Measurements from ENCODE around the gene HECTD4. TPM values are rescaled to one million over a fixed set of nuclear protein-coding genes. Genes with fewer than 3 reads are reported as not detected.

Gene HECTD4
- total RNA-seq, 4 donors from 2014 or later: 26.6 to 47.1 (median 33.2) TPM

GRCh38 chr12:112176321-112177010 is 205.8 kb downstream of the HECTD4 start:
- ATAC-seq (ENCODE audit: low FRiP score): no peak
- DNase-seq (ENCODE audit: low spot score): no peak
- no peak for TF ChIP-seq CTCF (IDR thresholded peaks at IDR 0.05)

- no peak for TF ChIP-seq CTCF (IDR thresholded peaks at IDR 0.05)
- ATAC-seq (ENCODE audit: low FRiP score) (no peak), DNase-seq (ENCODE audit: low spot score) (no peak)
These were observed 206.7 kb downstream of the HECTD4 start for GRCh38 chr12:112175361-112176155.

- no peak for ATAC-seq (ENCODE audit: low FRiP score)
- DNase-seq (ENCODE audit: low spot score): no peak
- TF ChIP-seq CTCF (IDR thresholded peaks at IDR 0.05): no peak
These were observed 209.5 kb downstream of the HECTD4 start for GRCh38 chr12:112172556-112173324.

- ATAC-seq (ENCODE audit: low FRiP score): no peak
- DNase-seq (ENCODE audit: low spot score): no peak
- no peak for TF ChIP-seq CTCF (IDR thresholded peaks at IDR 0.05)
These were observed 211.1 kb downstream of the HECTD4 start for GRCh38 chr12:112170971-112171596.

- no peak for TF ChIP-seq CTCF (IDR thresholded peaks at IDR 0.05)
- ATAC-seq (ENCODE audit: low FRiP score) (no peak), DNase-seq (ENCODE audit: low spot score) (no peak)
These were observed 211.9 kb downstream of the HECTD4 start for GRCh38 chr12:112170376-112170775.

GRCh38 chr12:112169966-112170365 is 212.3 kb downstream of the HECTD4 start:
- no peak for TF ChIP-seq CTCF (IDR thresholded peaks at IDR 0.05)
- ATAC-seq (ENCODE audit: low FRiP score) (no peak), DNase-seq (ENCODE audit: low spot score) (no peak)
